GM18873 (cell line): Measurements from ENCODE around the gene GALNT8.

Experiments
- ATAC-seq: cut with Tn5 transposase; IDR thresholded peaks from one replicate; pipeline ENCODE4 v1.9.1; 2021; ENCODE audit warnings: mild to moderate bottlenecking, moderate library complexity, moderate number of reproducible peaks; ENCODE audit not compliant: unreplicated experiment, low FRiP score

The GALNT8 gene

DNA sequence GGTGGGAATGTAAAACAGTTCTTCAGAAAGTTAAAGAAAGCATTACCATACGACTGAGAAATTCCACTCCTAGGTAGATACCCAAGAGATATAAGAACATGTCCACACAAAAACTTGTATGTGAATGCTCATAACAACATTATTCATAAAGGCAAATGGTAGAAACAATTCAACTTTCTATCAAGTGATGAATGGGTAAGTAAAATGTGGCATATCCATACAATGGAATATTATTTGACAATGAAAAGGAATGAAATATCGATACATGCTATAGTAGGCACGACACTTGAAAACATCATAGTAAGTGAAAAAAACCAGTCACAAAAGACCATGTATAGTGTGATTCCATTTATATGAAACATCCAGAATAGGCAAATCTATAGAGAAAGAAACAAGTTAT is 71.3 kb downstream of the GALNT8 start:
- no peak for ATAC-seq

DNA sequence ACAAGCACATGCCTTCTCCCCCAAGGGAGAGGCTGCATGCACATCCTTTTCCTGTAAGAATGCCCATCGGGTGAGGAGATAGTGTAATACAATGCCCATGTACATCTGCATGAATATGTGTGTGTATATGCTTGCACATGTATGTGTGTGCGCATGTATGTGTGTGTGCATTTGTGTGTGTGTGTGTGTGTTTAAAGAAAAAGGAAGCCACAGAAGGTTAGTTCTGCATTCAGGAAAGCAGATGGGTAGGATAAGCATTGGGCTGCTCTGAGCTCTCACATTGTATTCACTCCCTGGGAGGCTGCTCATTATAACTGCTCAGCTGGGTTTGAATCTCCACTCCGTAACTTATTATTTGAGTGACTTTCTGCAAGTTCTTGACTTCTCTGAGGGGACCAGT is 74.3 kb downstream of the GALNT8 start:
- no peak for ATAC-seq

DNA sequence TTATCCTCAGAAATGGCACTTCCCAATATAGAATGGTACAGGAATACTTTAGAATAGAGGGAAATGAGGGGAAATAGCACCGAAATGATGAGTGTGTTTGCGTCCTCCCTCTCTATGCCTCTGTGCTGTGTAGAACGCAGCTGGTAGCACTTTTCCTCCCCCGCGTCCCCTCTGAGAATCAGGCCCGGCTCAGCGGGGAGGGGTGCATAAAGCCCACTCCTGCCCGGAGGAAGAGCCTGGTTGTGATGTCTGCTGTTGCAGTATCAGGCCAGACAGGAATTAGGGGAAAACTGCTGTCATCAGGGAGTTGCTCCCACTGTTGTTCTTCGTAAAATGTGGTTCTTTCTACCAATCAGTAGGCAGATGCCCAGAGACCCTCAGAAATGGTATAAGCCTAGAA is 76.0 kb downstream of the GALNT8 start:
- no peak for ATAC-seq

DNA sequence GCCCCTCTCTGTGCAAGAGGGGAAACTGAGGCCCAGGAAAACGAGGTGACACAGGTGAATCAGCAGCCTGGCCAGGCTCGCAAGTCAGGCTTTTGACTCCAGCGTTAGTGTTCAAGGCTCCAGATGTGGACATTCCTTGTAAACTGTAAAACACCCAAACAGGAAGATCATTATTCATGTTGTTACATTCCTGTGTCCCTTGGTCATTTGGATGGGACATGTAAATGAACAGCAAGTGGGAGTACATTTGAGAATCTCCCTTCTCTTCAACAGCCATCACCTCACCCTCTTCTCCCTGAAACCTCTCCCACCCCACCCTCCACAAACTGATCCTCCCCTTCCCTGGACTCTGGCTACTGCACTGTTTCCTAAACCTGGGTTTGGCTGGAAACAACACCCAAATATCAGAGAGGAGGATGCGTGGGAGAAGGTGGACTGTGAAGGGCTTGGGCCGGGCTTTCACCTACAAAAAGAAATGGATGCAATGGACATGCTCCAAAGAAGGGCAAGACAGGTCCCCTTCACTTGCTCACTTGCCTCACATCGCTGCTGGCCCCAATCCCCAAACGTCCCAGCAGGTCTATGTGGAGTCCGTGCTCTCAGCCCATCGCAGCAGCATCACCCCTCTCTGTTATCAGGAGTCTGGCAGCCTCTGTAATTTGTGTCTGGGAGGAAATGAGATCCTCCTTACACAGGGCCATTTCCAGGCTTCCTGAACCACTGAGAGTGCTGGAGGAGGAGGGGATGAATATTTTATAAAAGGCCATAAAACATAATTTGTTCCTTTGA is 76.7 kb downstream of the GALNT8 start:
- no peak for ATAC-seq

DNA sequence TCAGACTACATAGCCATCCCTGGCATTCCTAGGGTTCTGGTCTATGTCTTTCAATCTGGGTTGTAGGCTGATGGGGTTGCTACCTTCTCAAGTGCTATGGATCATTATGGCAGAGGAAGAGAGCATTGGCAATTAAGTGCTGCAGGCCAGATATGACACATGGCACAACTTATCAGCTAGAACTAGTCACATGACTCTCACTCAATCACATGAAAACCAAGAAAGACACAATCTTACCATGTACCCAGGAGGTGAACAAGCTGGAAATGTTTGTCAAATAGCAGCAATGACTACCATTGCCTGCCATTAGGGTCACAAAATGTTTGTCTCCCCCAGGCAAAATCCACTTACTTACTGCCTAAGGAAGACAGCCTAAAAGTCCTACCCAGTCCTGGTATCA is 80.4 kb downstream of the GALNT8 start:
- no peak for ATAC-seq

DNA sequence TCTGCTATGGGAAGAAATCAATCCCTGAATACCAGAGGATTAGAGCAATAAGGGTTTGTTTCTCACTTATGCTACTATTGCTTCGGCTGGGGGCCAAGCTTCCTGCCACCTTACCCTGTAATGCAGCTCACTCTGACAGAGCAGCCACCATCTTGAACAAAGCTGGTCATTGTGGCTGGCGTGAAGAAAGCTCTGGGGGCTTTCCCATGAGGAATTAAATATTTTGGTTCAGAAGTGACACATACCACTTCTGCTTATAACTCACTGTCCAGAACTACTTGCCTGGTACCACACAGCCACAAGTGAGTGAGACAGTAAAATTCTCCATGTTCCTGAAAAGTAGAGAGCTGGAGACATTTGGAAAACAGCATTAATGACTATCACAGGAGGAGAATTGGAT is 82.6 kb downstream of the GALNT8 start:
- ATAC-seq, result no peak

DNA sequence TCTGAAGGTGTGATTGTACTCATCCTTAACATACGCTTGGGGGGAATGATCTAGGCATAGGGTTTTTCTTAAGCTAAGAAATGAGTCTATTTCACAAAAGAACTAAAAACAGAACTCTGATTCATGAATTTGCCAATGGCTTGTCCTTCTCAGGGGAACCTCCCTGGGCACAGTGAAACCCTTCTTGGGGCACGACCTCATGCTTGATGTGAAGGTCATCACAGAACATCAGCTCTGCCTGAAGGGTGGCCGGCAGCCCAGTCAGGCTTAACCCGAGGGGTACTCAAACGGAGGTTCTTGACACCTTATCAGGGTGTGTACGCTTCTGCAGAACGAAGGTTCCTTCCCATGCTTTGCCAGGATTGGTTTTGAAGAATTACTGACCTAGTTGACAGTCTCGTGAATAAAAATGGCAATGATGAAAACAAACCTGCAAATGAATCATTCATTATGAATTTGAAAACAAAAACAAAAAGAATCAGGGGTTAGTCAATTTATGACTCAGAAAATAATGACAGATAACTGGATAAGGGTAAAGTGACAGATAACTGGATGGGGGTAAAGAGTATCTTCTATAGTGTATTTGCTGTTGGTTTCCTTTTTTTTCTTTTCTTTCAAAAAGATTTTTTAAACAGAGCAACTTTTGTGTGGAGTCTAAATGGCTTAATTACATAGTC is 86.4 kb downstream of the GALNT8 start:
- ATAC-seq, result no peak

DNA sequence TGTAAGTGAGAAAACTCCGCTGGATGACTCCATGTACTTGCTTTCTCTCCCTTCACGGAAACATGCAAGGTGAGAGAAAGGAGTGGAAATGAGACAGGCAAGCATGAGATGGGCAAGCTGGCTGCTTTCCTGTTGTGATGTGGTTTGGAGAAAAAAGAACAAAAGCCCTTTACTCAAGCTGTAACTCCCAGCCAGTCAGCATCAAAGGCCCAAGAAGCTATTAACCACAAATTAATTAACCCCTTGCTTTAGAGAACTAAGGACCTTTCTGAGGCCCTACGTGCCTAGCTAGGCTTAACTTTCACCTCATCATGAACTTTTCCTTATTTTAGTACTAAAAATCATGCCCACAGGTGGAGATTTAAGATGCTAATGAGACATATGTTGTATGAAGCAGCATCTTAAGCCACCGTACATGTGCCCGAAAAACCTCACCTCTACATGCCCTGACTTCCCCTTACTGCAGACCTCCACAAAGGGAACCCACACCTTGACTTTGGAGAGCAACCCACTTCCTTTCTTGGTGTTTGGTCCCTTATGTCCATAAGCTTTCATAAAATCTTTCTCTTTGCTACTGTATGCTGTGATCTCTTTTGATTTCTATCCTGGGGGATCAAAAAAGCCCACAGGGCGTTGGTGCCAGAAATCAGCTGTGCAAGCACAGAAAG is 87.0 kb downstream of the GALNT8 start:
- no peak for ATAC-seq

DNA sequence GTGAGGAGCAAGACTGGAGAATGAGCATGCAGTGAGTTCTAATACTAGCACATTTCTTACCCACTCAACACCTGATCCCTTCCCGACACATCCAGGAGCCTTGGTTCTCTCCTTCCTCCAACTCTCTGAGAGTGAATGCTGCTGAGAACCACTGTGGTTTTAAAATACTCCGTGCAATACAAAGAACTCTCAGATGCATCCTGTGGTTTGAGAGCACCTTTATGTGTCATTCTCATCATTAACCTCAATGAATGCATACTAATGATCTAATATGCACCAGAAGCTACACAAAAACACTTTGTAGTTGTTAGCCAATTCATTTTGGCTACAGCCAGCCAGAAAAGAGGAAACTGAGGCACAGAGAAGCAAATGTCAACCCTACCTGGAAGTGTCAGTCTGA is 87.6 kb downstream of the GALNT8 start:
- no peak for ATAC-seq

DNA sequence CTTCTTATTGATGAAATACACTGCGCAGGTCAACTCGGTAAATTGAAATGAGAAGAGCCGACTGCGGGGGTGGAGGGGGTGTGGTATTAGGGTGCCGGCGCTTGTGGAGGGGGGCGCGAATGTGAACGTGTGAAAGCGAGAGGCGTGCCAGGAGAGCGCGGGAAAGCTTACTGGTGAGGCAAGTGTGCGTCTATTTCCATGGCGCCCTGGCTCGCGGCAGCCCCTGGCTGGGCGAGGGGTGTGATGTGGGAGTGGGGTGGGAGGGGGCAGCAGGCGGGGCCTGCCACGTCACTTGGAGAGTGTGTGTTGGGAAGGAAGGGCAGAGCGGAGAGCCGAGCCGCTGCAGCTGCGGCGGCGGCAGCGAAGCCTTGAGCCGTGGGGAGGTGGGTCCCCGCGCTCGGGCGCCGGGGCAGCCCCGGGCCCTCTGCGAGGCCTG is 88.8 kb downstream of the GALNT8 start:
- no peak for ATAC-seq

DNA sequence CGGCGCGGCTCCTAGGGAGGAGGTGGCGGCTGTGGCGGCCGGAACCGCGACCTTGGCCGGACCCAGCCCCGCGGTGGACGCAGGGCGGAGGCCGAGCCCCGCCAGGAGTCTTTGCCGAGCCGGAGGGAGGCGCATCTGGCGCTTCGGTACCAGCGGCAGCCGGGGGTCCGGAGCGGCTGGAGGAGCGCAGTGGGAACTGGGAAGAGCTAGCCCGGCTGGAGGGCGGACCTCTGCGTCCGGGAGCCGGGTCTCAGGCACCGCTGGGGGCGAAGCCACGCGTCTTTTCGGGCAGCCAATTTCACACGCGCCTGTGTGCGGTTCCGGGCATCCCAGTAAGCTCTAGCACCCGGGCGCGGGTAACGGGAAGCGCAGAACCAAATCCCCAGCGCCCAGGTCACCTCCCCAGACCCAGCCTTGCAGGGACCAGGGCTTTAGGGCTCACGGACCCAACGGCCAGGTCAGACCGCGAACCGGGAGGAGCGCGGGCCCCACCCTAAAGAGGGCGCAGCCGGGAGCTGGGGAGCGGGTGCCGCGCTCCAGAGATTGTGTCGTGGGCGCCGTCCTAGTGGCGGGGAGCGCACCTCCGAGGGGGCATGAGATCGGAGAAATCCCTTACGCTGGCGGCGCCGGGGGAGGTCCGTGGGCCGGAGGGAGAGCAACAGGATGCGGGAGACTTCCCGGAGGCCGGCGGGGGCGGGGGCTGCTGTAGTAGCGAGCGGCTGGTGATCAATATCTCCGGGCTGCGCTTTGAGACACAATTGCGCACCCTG is 89.4 kb downstream of the GALNT8 start:
- ATAC-seq, result no peak

DNA sequence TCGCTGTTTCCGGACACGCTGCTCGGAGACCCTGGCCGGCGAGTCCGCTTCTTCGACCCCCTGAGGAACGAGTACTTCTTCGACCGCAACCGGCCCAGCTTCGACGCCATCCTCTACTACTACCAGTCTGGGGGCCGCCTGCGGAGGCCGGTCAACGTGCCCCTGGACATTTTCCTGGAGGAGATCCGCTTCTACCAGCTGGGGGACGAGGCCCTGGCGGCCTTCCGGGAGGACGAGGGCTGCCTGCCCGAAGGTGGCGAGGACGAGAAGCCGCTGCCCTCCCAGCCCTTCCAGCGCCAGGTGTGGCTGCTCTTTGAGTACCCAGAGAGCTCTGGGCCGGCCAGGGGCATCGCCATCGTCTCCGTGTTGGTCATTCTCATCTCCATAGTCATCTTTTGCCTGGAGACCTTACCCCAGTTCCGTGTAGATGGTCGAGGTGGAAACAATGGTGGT is 90.0 kb downstream of the GALNT8 start:
- no peak for ATAC-seq

DNA sequence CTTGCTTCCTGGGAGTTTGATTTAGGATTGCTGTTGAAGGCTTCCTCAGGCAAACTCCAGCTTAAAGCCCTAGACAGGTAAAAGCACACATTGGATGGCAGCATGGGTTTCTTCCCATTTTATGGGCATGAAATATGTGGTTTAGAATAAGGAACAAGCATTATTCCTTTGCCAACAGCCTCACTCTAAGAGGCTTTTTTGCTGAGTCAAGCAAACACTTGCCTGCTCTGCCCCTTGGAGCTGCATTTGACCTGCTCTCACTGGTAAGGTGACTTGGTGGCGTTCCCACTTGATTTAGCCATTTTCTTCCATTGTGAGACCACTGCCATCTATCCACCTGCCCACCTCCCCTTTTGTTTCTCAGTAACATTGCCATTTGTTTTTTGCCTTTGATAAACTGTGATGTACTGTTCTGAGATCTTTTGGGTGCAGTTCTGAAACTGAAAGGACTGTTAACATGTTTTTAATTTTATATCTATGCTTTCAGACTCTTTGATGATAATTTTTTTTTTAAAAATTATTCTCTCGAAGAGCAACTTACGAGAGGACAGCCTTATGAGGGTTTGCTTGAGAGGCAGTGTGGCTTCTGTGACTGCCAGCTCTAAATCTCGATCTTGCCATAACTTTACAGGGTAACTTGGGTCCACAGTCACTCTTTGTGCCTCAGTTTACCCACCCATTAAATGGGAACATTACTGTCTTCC is 92.6 kb downstream of the GALNT8 start:
- no peak for ATAC-seq

DNA sequence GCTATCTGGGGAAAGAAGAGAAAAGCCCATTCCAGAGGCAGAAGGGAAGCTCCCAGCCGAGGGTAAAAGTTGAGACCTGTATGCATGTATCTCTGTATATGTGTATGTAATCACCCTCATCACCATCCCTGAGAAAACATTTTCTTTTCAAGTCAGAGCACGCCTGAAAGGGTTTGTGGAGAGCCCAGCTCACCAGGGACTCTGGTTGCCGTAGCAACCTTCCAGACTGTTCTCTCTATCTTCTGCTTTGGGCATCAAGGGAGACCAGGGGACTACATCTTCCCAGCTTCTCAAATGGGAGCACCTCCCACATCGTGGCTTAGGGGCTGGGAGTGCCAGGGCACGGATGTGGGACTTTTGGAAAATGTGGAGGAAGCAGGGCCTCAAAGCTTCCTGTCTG is 93.5 kb downstream of the GALNT8 start:
- ATAC-seq, result no peak

DNA sequence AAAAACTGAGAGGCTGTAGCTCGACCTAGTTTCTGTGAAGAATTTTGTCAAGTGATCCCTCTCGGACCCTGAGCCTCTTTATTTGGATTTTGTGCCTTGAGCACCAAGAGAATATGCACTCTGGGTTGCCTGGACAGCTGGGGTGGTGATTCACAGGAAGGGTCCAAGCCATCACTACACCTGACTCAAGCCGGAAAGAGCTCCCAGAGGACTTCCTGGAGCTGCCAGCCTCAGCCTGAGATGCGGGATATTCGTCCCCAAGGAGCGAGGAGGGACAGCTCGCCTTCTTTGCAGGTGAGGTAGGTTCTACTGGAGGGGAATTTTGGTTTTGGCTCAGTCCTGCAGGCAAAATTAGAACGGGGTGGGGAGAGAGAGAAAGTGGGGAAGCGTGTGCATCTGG is 94.3 kb downstream of the GALNT8 start:
- ATAC-seq, result no peak

DNA sequence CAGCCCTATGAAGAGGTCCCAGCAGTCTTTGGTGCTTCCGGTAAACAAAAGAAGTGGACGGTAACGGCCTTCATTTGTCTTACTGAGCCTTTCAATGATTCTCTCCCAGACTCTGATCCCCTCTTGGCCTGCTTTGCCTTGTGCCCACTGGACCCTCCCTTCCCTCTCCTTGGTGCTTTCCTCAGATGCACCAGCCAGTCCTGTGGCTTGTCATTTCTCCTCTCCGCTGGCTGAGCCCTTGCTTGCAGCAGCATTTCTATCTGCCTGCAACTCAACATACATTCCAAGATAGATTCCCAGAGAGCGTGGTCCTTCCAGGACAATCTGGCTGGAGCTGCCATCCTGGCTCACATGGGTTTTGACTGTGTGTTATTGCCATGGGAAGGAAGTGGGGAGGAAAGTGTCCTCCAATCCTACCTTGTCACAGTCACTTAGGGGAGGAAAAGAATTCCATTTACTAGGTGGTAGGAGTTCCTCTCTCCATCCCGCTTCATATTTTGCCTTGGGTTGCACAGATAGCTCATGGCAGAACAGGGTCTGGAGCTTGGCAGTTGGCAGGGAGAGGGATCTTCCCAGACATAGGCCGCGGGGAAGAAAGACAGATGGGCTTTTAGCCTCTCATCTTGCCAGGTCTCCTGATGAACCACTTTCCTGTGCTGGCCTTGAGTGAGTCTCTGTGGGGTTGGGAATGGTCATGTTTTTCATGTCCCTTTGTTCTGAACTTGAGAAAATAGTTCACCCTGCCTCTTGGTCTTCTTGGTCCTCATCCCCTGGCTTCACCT is 96.7 kb downstream of the GALNT8 start:
- ATAC-seq, result no peak

DNA sequence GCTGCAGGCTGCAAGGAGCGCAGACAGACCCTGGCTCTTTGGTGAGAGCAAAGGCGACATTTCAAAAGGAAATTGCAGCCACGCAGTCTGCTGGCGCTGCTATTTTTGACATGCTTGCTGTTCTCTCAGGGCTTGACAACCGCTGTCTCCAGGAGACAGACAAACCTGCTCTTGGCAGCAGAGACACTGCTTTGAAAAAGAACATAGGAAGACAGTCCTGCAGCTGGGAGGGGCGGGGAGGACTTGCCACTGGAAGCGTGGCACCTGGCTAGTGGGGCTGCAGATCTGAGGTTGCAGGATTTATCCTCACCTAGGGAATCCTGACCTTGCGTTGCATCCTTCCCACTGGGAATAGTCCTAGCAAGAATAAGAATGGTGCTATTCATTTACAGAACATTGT is 97.7 kb downstream of the GALNT8 start:
- ATAC-seq, result no peak

DNA sequence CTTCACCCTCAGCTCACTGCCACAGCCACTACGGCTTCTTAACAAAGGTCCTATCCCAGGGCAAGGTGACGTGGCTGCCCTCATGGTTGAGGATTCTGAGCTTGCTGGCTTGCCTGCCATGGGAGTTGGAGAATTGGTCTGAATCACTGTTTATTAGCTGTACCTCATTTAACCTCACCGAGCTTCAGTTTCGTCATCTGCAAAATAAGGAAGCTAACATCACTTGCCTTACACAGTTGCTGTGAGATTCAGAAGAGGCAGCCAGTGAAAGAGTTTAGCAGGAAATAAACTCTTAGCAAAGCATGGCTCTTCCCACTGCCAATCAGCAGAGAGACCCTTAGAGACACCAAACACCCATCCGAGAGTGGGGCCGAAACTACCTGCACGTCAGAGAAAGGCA is 99.5 kb downstream of the GALNT8 start:
- peak; percentile 47 for ATAC-seq

DNA sequence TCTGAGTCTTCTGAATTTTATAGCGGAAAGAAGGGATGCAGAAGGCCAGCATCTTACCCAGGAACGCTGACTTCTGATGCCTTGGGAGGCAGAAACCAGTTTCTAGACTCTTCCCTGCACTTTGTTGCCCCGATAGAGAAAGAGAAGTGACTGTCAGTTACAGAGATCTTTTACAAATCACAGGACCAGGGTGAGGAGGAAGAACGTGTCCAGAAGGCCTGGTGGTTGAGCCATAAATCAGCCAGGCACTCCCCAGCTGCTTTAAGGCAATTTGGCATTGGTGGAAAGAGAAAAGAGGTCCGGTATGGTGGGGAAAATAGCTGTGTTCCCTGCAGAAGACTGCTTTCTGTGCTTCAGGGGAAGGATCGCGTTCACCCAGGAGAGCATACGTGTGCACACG is 100.8 kb downstream of the GALNT8 start:
- ATAC-seq, result no peak
